GM21526 (cell line): ENCODE data around the gene FGF2.
"Not testable (repeated sequence)": the region's sequence is repeated elsewhere in the genome, so short reads cannot be mapped to it uniquely, and the experiment has no call there.

Experiments
- ATAC-seq: cut with Tn5 transposase; IDR thresholded peaks from one replicate; pipeline ENCODE4 v1.9.1; 2021; ENCODE audit warnings: moderate library complexity; ENCODE audit not compliant: unreplicated experiment, low FRiP score

Gene FGF2

GRCh38 chr4:122811781-122812180, 14.8 kb upstream of the FGF2 start:
- not testable (repeated sequence) for ATAC-seq

GRCh38 chr4:122812823-122813222, 13.8 kb upstream of the FGF2 start:
- not testable (repeated sequence) for ATAC-seq

DNA sequence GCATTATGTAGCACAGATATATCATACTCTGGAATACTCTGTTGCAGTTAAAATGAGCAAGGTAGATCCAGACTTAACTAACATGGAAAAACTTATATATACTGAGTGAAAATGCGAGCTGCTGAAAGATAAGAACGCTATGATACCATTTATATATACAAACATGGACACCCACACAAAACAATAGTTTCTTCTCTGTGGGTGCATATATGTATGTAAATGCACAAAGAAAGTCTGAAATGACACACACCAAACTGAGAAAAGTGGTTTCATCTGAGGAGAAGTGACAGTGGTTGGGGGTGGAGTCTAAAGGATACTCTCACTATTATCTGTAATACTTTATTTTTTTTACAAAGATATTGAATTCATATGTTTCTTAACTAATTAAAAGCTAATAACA, 12.2 kb upstream of the FGF2 start:
- ATAC-seq: peak; percentile 97

DNA sequence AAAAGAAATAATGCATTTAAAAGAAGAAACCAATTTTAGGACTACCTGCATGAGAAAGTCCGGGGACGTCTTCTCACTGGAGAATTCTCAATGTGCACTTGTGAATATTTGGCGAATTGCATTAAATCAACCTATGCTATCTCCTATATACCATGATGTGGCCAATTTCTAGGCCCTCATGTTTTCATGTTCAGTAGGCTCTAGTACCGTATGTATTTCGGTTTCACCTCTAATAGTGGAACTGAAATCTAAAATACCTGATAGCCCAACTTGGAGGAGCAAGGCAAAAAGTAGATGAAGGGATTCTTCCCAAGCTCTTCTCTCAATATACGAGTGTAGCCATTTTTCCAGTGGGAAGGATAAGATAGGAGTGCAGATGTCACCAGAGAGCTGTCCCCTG, 11.4 kb upstream of the FGF2 start:
- no peak for ATAC-seq

DNA sequence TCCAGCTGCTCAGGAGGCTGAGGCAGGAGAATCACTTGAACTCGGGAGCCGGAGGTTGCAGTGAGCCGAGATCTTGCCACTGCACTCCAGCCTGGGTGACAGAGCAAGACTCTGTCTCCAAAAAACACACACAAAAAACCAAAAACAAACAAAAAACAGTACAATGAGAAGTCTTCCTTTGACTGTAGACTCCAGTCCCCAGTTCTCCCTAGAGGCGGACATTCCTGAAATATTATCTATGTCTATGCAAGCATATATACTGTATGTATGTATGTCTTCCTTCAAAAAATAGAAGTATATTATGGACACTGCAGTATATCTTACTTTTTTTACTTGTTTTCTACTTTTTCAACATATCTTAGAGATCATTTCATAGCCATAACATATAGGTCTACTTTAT, 10.2 kb upstream of the FGF2 start:
- no peak for ATAC-seq

GRCh38 chr4:122819708-122820449, 6.8 kb upstream of the FGF2 start:
- ATAC-seq: no peak

DNA sequence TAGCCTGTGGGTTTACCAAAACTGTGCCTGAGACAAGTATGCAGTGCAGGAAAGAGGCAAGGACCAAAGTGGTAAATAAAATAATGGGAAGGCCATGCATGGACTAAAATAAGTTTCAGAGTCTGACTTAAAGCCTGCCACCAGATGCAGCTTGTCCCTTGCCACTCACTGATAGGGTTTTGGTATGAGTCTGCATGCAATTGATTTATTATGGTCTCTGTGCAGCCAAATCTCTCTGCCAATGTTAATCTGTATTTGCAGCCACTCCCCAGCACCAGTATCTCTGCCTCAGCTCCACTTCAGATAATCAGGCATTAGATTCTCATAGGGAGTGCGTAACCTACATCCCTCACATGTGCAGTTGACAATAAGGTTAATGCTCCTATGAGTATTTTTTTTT, 5.5 kb upstream of the FGF2 start:
- ATAC-seq: no peak

DNA sequence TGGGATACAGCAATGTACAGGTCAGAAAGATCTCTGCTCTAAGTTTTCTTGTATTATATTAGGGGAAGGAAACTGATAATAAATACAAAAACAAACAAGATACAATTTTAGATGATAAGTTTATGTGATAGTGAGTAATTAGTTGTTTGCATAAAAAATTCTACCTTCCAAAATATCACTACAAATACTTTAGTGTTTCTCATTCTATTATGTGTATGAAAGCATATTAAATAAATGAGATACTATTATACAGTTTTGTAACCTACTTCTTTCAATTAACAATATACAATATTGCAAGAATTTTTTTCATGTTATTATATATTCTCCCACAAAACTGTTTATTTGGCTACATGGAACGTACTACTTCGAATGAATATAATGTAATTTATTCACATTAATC, 4.2 kb upstream of the FGF2 start:
- ATAC-seq: no peak

GRCh38 chr4:122823476-122823875, 3.2 kb upstream of the FGF2 start:
- ATAC-seq: no peak

- ATAC-seq: no peak
Observed at GRCh38 chr4:122824616-122825015, 2.0 kb upstream of the FGF2 start.

- no peak for ATAC-seq
Observed at GRCh38 chr4:122826079-122826527, 528 bp upstream of the FGF2 start.

DNA sequence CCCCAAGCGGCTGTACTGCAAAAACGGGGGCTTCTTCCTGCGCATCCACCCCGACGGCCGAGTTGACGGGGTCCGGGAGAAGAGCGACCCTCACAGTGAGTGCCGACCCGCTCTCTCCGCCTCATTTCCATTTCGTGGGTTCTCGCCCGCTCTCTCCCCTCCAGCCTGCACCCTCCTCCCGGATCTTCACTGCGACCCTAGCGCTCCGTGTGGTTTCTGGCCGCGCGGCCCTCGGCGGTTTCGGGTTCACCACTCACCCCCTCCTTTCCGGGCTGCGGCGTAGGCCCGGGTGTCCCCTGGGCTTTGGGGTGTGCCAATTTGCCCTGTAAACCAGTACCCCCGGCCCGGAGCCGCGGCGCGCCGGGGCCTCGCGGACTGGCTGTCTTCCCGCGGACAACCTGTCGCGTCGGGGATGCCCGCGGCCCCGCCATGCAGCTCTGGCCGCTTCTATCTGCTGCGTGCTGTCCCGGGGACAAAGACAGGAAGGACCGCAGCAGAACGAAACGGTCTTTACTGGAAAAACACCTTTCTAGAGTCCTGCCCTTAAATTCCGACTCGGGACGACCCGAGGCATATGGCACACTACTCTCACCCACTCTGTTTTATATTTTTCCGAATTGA, 737 bp downstream of the FGF2 start:
- peak; percentile 46 for ATAC-seq

GRCh38 chr4:122827879-122828601, 1.4 kb downstream of the FGF2 start:
- peak; percentile 92 for ATAC-seq

GRCh38 chr4:122830426-122831095, 3.9 kb downstream of the FGF2 start:
- no peak for ATAC-seq

GRCh38 chr4:122831515-122832196, 5.0 kb downstream of the FGF2 start:
- ATAC-seq: no peak

GRCh38 chr4:122832732-122833131, 6.1 kb downstream of the FGF2 start:
- no peak for ATAC-seq

- no peak for ATAC-seq
Observed at GRCh38 chr4:122833999-122834398, 7.4 kb downstream of the FGF2 start.

DNA sequence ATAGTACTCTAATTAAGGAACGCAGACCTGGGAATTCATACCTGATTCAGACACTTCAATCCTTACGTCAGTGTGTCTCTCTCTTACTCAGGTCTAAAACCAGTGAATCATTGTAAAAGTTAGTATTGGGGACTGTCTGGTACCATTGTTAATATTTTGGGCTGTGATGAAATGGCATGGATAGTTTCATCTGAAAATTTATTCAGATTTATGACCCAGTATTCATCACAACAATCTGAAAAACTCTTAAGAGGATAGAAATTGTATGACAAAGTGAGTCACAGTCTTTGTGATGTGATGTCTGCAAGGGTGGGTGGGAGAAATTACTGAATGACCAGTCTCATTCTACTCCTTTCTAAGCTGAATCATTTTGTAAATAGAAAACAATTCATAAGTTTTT, 10.3 kb downstream of the FGF2 start:
- ATAC-seq: no peak

- no peak for ATAC-seq
Observed at GRCh38 chr4:122838034-122838433, 11.4 kb downstream of the FGF2 start.

- no peak for ATAC-seq
Observed at GRCh38 chr4:122842392-122842791, 15.8 kb downstream of the FGF2 start.
